Measurements from ENCODE around the gene LDLRAD4. TPM values are rescaled to one million over a fixed set of nuclear protein-coding genes. Genes with fewer than 3 reads are reported as not detected.

Gene LDLRAD4
- polyA plus RNA-seq, 1 of the 3 experiments (the other 2 are of a cell fraction): 0.16 TPM

GRCh38 chr18:13493079-13493478, 274.5 kb downstream of the LDLRAD4 start:
- POLR2A ChIA-PET: no interaction called here
- no peak overlapping the region for H2AFZ ChIP-seq (ENCODE audit: low read depth)
- H3K4me1 ChIP-seq (ENCODE audit: control insufficient read depth in 1 of 2, insufficient read depth in 2 of 2, low read depth in 1 of 2, low read length in 1 of 2): peaks cover 0 to 30% of the 10 kb centered on the region in 2 experiments; a peak in 1 of 4 replicates
- no peaks in the 10 kb centered on the region for H4K20me1 ChIP-seq (ENCODE audit: insufficient read depth)
- WGBS (ENCODE audit: low lambda C conversion rate): 26% methylated on average over 1 of the region's 1 CpG
- CTCF ChIA-PET: interaction anchor here (1.1 to 1.3 kb wide), 2 partner anchors 37 to 277 kb away, joined by 3 read pairs; no protein-coding TSS in a partner anchor
- TF ChIP-seq MXI1 (IDR thresholded peaks at IDR 0.05; ENCODE audit: low read depth, low read length): no peak
- no peak for TF ChIP-seq SIN3A (IDR thresholded peaks at IDR 0.05; ENCODE audit: borderline replicate concordance, low read depth, low read length)
- TF ChIP-seq, protein P1, sequence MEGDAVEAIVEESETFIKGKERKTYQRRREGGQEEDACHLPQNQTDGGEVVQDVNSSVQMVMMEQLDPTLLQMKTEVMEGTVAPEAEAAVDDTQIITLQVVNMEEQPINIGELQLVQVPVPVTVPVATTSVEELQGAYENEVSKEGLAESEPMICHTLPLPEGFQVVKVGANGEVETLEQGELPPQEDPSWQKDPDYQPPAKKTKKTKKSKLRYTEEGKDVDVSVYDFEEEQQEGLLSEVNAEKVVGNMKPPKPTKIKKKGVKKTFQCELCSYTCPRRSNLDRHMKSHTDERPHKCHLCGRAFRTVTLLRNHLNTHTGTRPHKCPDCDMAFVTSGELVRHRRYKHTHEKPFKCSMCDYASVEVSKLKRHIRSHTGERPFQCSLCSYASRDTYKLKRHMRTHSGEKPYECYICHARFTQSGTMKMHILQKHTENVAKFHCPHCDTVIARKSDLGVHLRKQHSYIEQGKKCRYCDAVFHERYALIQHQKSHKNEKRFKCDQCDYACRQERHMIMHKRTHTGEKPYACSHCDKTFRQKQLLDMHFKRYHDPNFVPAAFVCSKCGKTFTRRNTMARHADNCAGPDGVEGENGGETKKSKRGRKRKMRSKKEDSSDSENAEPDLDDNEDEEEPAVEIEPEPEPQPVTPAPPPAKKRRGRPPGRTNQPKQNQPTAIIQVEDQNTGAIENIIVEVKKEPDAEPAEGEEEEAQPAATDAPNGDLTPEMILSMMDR (IDR thresholded peaks at IDR 0.05): no peak
- TF ChIP-seq YY1 (IDR thresholded peaks at IDR 0.05; ENCODE audit: low read depth): no peak
- TF ChIP-seq RAD21 (IDR thresholded peaks at IDR 0.05; ENCODE audit: low read length): no peak
- TF ChIP-seq, protein P2, sequence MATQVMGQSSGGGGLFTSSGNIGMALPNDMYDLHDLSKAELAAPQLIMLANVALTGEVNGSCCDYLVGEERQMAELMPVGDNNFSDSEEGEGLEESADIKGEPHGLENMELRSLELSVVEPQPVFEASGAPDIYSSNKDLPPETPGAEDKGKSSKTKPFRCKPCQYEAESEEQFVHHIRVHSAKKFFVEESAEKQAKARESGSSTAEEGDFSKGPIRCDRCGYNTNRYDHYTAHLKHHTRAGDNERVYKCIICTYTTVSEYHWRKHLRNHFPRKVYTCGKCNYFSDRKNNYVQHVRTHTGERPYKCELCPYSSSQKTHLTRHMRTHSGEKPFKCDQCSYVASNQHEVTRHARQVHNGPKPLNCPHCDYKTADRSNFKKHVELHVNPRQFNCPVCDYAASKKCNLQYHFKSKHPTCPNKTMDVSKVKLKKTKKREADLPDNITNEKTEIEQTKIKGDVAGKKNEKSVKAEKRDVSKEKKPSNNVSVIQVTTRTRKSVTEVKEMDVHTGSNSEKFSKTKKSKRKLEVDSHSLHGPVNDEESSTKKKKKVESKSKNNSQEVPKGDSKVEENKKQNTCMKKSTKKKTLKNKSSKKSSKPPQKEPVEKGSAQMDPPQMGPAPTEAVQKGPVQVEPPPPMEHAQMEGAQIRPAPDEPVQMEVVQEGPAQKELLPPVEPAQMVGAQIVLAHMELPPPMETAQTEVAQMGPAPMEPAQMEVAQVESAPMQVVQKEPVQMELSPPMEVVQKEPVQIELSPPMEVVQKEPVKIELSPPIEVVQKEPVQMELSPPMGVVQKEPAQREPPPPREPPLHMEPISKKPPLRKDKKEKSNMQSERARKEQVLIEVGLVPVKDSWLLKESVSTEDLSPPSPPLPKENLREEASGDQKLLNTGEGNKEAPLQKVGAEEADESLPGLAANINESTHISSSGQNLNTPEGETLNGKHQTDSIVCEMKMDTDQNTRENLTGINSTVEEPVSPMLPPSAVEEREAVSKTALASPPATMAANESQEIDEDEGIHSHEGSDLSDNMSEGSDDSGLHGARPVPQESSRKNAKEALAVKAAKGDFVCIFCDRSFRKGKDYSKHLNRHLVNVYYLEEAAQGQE (IDR thresholded peaks at IDR 0.05; ENCODE audit: low read depth, low read length): no peak
- TF ChIP-seq FOXM1 (IDR thresholded peaks at IDR 0.05; ENCODE audit: low read depth): no peak
- TF ChIP-seq EZH2phosphoT487 (IDR thresholded peaks at IDR 0.05; ENCODE audit: borderline replicate concordance, low read depth): no peak
- TF ChIP-seq JUND (IDR thresholded peaks at IDR 0.05): no peak
- no peak for TF ChIP-seq RCOR1 (IDR thresholded peaks at IDR 0.05; ENCODE audit: low read length)
- TF ChIP-seq, protein P3, sequence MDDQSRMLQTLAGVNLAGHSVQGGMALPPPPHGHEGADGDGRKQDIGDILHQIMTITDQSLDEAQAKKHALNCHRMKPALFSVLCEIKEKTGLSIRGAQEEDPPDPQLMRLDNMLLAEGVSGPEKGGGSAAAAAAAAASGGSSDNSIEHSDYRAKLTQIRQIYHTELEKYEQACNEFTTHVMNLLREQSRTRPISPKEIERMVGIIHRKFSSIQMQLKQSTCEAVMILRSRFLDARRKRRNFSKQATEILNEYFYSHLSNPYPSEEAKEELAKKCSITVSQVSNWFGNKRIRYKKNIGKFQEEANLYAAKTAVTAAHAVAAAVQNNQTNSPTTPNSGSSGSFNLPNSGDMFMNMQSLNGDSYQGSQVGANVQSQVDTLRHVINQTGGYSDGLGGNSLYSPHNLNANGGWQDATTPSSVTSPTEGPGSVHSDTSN (IDR thresholded peaks at IDR 0.05): no peak
- no peak for TF ChIP-seq MEF2A (IDR thresholded peaks at IDR 0.05; ENCODE audit: borderline replicate concordance, low read depth)
- no peak for TF ChIP-seq NFIC (IDR thresholded peaks at IDR 0.05; ENCODE audit: borderline replicate concordance)
- TF ChIP-seq, protein P4, sequence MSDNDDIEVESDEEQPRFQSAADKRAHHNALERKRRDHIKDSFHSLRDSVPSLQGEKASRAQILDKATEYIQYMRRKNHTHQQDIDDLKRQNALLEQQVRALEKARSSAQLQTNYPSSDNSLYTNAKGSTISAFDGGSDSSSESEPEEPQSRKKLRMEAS (IDR thresholded peaks at IDR 0.05; ENCODE audit: low read depth): no peak
- no peak for TF ChIP-seq IRF3 (IDR thresholded peaks at IDR 0.05; ENCODE audit: low read depth, low read length)
- no peak for TF ChIP-seq FOXJ3 (CRISPR knock-in tag; IDR thresholded peaks at IDR 0.05)
- H3K4me2 ChIP-seq: no peak overlapping the region
- no peak for DNase-seq
- no peak overlapping the region for H3K27ac ChIP-seq (ENCODE audit: low read depth in 2 of 2, low read length in 1 of 2)
- H3K4me3 ChIP-seq (ENCODE audit: low read depth in 2 of 2, low read length in 1 of 2): no peak overlapping the region
- H3K36me3 ChIP-seq (replicated peaks in 1 of 2; ENCODE audit: control insufficient read depth in 1 of 2, insufficient read depth in 2 of 2, low read length in 1 of 2): no peaks in the 10 kb centered on the region
- H3K9me3 ChIP-seq: no peaks in the 10 kb centered on the region
- H3K79me2 ChIP-seq (ENCODE audit: insufficient read depth): no peaks in the 10 kb centered on the region
- no peaks in the 10 kb centered on the region for H3K27me3 ChIP-seq (ENCODE audit: insufficient read depth)
- no peaks in the 10 kb centered on the region for H3F3A ChIP-seq (replicated peaks; ENCODE audit: insufficient read depth)
- no peaks in the 10 kb centered on the region for H3K9me2 ChIP-seq
- no peak overlapping the region for H3K9ac ChIP-seq

Data from SK-N-SH (cell line).